Stimulated activated CD4-positive, alpha-beta T cell treated with anti-CD3 and anti-CD28 coated beads, Interleukin-4, amount 100 ng/mL, for 4 hours (primary cell): ENCODE data around the gene MYRFL.
"Not testable (repeated sequence)": the region's sequence is repeated elsewhere in the genome, so short reads cannot be mapped to it uniquely, and the experiment has no call there.

Experiments
- DNase-seq, 2 experiments: peaks; one replicate each; pipeline ENCODE4 v3.0.0-alpha.2; 2020

The MYRFL gene

GRCh38 chr12:69994086-69994485 lies 169.1 kb downstream of the MYRFL start:
- not testable (repeated sequence) for DNase-seq

- no peak for DNase-seq
Observed at GRCh38 chr12:69994724-69995173, 169.7 kb downstream of the MYRFL start.

- no peak for DNase-seq
Observed at GRCh38 chr12:69996241-69996640, 171.2 kb downstream of the MYRFL start.

- no peak for DNase-seq
Observed at GRCh38 chr12:69996722-69997121, 171.7 kb downstream of the MYRFL start.

GRCh38 chr12:69998011-69998410 lies 173.0 kb downstream of the MYRFL start:
- no peak for DNase-seq

- DNase-seq = no peak
Observed at GRCh38 chr12:69998922-69999321, 173.9 kb downstream of the MYRFL start.

GRCh38 chr12:69999561-69999960 lies 174.5 kb downstream of the MYRFL start:
- no peak for DNase-seq

GRCh38 chr12:70002097-70002911 lies 177.3 kb downstream of the MYRFL start:
- DNase-seq = no peak

GRCh38 chr12:70002912-70003255 lies 177.9 kb downstream of the MYRFL start:
- DNase-seq = no peak

- DNase-seq = no peak
Observed at GRCh38 chr12:70005864-70006618, 181.0 kb downstream of the MYRFL start.

- DNase-seq = no peak
Observed at GRCh38 chr12:70006619-70006973, 181.6 kb downstream of the MYRFL start.

GRCh38 chr12:70007687-70008086 lies 182.7 kb downstream of the MYRFL start:
- DNase-seq = no peak
